GM18951 (cell line): ENCODE results near the gene RFX7.

ENCODE experiments used
- POLR2A ChIP-seq: IDR thresholded peaks from 4 replicates; pipeline ENCODE4 v1.6.1; 2011; ENCODE audit warnings: mild to moderate bottlenecking; ENCODE audit not compliant: insufficient read length, insufficient read depth; ENCODE audit errors: extremely low read depth
- in situ Hi-C: fragments of 300-500 bp; cut with MboI; formaldehyde crosslinking; loops from one replicate; pipeline ENCODE4 v1.12.0; 2022; ENCODE audit warnings: low sequenced_read_pairs, mixed read lengths, inconsistent platforms; ENCODE audit not compliant: unreplicated experiment

Gene RFX7

GRCh38 chr15:56232058-56232457, 11.6 kb downstream of the RFX7 start:
- in situ Hi-C loops, result no loop called here
- no peak for TF ChIP-seq POLR2A

DNA sequence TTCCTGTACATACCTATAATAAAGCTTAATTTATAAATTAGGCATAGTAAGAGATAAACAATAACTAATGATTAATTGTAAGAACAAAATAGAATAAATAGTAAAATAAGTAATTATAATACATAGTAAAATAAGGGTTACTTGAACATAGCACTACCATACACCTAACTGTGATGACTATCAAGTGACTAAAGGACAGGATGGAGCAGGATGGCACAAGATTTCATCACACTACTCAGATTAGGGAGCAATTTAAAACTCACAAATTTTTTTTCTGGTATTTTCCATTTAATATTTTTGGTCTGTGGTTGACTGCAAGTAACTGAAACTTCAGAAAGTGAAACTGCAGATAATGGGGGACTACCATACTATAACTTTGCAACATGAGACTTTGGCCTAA, 14.8 kb downstream of the RFX7 start:
- in situ Hi-C loops, result no loop called here
- no peak for TF ChIP-seq POLR2A

DNA sequence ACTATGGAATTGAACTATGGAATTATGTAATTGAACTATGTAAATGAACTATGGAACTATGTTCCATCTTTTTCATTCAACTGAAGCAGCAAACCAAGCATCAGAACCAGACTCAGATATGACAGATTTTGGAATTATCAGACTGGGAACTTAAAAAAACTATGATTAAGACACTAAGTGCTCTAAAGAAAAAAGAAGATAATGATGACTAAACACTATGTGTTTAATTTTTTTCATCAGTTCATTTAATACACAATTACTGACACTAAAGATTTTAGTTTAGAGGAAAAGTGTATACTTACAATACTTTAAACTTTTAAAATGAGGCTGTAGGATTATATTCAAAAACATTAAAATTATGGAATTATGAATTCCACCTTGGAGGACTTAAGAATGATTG, 15.3 kb downstream of the RFX7 start:
- in situ Hi-C loops, result no loop called here
- TF ChIP-seq POLR2A, result no peak

DNA sequence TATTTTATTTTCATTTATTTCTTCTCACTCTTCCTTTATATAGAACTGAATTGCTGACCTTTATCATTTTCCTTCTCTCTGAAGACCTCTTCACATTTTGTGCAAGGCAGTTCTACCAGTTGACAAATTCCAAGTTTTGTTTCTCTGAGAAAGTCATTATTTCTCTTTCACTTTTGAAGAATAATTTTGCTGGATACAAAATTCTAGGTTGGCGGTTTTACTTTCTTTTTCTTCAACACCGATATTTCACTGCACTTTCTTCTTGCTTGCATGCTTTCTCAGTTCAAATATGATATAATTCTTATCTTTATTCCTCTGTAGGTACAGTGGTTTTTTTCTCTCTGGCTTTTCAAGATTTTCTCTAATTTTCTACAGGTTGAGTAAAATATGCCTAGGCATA, 15.9 kb downstream of the RFX7 start:
- in situ Hi-C loops, result no loop called here
- no peak for TF ChIP-seq POLR2A

- in situ Hi-C loops, result no loop called here
These were observed 16.4 kb downstream of the RFX7 start for GRCh38 chr15:56227306-56227705.

DNA sequence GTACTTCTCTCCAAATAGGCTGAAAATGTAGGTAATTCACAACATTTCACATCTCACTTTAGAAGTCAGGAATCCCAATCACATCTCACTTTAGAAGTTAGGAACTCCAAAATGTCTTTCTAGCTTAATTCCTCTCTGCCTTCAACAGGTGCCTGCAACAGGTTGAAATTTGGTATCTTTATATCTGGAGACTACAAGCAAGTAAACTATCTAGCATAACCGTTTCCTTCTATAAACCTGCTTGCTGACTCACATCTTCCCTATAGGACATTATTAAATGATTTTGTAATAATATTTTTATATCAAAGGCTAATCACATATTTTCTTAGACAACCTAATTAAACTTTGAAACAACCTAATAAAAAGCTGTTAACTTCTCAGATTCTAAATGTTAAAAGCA, 18.2 kb downstream of the RFX7 start:
- in situ Hi-C loops, result no loop called here
- no peak for TF ChIP-seq POLR2A

More at GRCh38 chr15:56227306-56227705, 16.4 kb downstream of the RFX7 start:
- no peak for TF ChIP-seq POLR2A

DNA sequence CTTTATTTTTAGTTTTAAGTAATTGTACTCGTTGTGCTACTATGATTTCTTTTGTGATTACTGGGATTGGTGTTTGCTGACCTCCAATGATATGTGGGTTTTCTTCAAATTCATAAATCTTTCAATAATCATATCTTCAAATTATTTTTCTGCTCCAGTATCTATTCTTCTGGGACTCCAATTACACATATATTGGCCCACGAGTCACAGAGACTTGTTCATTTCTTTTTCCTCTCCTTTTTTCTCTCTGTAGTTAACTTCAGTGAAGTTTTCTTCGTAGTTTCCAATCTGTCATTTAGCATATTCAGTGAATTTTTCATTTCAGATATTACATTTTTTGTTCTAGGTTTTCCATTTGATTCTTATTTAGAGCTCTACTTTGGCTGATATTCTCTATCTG, 21.4 kb downstream of the RFX7 start:
- in situ Hi-C loops, result no loop called here
- TF ChIP-seq POLR2A, result no peak

- TF ChIP-seq POLR2A, result no peak
- in situ Hi-C loops, result no loop called here
These were observed 26.3 kb downstream of the RFX7 start for GRCh38 chr15:56217341-56217740.

- no peak for TF ChIP-seq POLR2A
- in situ Hi-C loops, result no loop called here
These were observed 27.9 kb downstream of the RFX7 start for GRCh38 chr15:56215769-56216168.

DNA sequence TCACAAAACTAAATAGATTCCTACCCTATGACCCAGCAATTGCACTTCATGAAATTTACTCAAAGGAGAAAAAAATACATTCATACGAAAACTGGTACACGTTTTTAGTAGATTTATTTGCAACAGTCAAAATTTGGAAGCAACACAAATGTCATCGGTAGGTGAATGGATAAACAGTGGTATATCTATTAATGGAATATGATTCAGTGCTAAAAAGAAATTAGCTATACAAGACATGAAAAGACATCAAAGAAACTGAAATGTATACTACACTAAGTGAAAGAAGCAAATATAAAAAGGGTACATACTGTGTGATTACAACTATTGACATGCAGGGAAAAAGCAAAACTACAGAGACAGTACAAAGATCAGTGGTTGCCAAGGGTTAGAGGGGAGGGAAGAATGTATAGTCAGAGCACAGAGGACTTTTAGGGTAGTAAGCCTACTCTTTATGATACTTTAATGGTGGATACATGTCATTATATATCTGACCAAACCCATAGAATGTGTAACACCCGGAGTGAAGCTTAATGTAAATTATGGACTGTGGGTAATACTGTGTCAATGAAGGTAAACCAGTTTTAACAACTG, 31.6 kb downstream of the RFX7 start:
- in situ Hi-C loops, result no loop called here
- no peak for TF ChIP-seq POLR2A

DNA sequence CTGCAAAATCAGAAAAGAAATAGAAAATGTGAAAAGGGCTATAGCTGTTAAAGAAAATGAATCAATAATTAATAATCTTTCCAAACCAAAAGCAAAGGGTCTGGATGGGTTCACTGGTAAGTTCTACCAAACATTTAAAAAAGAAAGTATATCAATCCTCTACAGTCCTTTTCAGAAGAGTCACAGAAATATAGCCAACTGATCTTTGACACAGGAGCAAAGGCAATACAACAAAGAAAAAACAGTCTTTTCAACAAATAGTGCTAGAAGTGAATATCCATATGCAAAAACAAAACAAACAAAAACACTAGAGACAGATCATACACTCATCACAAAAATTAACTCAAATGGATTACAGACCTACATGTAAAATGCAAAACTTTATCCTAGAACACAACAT, 32.6 kb downstream of the RFX7 start:
- in situ Hi-C loops, result no loop called here
- TF ChIP-seq POLR2A, result no peak

DNA sequence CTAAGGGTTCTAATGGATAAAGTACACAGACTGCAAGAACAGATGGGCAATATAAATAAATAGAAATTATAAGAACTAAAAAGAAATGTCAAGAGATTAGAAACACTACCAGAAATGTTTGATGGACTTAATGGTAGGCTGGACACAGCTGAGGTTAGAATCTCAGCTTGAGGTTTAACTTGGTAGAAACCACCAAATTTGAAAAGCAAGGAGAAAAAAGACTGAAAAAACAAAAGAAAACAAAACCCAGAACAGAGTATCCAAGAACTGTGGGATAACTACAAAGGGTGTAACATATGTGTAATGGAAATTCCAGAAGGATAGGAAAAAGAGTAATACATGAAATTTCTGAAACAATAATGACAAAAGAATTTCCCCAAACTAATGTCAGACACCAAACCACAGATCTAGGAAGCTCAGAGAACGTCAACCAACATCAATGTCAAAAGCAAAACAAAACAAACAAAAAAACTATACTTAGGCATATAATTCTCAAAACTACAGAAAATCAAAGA, 35.0 kb downstream of the RFX7 start:
- in situ Hi-C loops, result no loop called here
- TF ChIP-seq POLR2A, result no peak

GRCh38 chr15:56208185-56208584, 35.5 kb downstream of the RFX7 start:
- in situ Hi-C loops, result no loop called here
- TF ChIP-seq POLR2A, result no peak

GRCh38 chr15:56207711-56208110, 36.0 kb downstream of the RFX7 start:
- in situ Hi-C loops, result no loop called here
- no peak for TF ChIP-seq POLR2A

- TF ChIP-seq POLR2A, result no peak
- in situ Hi-C loops, result no loop called here
These were observed 36.6 kb downstream of the RFX7 start for GRCh38 chr15:56207092-56207491.
